Measurements from ENCODE around the gene ARRB1. TPM values are rescaled to one million over a fixed set of nuclear protein-coding genes. Genes with fewer than 3 reads are reported as not detected.

The ARRB1 gene
- polyA plus RNA-seq, 2 of the 4 experiments (the other 2 are of a cell fraction): 6.8 to 14.3 TPM

GRCh38 chr11:75281469-75282095 lies 69.9 kb downstream of the ARRB1 start:
- DNase-seq (ENCODE audit: low read depth in 1 of 2, low spot score in 1 of 2): no peak
- Histone ChIP-seq H3K9me3 (no peaks in the 10 kb centered on the region), H3K27ac (no peak overlapping the region; a peak in 1 of 6 replicates), H3K4me1 (peaks cover 10% of the 10 kb centered on the region), H3K4me2 (no peak overlapping the region), H3K4me3 (no peak overlapping the region)
- FAIRE-seq: no peak
- CTCF ChIA-PET: interaction anchor here (1.0 to 21.7 kb wide), 18 partner anchors 8 to 252 kb away, joined by 3 to 581 read pairs (median 18); partner anchors contain the start of gene SLCO2B1
- TF ChIP-seq CBX2 (IDR thresholded peaks at IDR 0.05; ENCODE audit: borderline replicate concordance, low read depth) (no peak), FOXS1 (CRISPR knock-in tag; IDR thresholded peaks at IDR 0.05) (no peak), POLR2AphosphoS2 (conservative IDR thresholded peaks at IDR 0.05; ENCODE audit: low read length) (no peak), HDAC2 (IDR thresholded peaks at IDR 0.05) (no peak)
- POLR2A ChIA-PET: no interaction called here
- ATAC-seq: no peak
- WGBS (ENCODE audit: missing lambda C conversion rate): 82% methylated on average over 10 of the region's 10 CpGs

GRCh38 chr11:75280770-75281468 lies 70.5 kb downstream of the ARRB1 start:
- 63% methylated on average over 14 of the region's 15 CpGs for WGBS (ENCODE audit: missing lambda C conversion rate)
- DNase-seq (ENCODE audit: low read depth in 1 of 2, low spot score in 1 of 2): no peak
- no peak for FAIRE-seq
- ChIA-PET CTCF (interaction anchor here (0.8 to 21.7 kb wide), 46 partner anchors 11 to 525 kb away, joined by 3 to 581 read pairs (median 7); partner anchors contain the start of genes ARRB1 and SLCO2B1), POLR2A (interaction anchor here (1.0 kb wide), 1 partner anchor 108 kb away, joined by 3 read pairs; no protein-coding TSS in a partner anchor)
- Histone ChIP-seq H3K4me2 (peak overlapping the region; percentile 6; the same call in 1 of the 3 replicates), H3K4me1 (peaks cover 10% of the 10 kb centered on the region), H3K9me3 (no peaks in the 10 kb centered on the region), H3K27ac (peak overlapping the region in 1 of 2 experiments; percentile 28; a peak in 1 of 6 replicates), H3K4me3 (no peak overlapping the region)
- ATAC-seq: peak in 1 of 2 experiments; percentile 24; a peak in 3 of 6 replicates
- TF ChIP-seq SMC3 (IDR thresholded peaks at IDR 0.05): no peak
- no peak for TF ChIP-seq ELK1 (IDR thresholded peaks at IDR 0.05; ENCODE audit: low read depth, low read length)

GRCh38 chr11:75280227-75280701 lies 71.2 kb downstream of the ARRB1 start:
- Histone ChIP-seq H3K4me3 (no peak overlapping the region), H3K4me1 (peaks cover 10% of the 10 kb centered on the region), H3K9me3 (no peaks in the 10 kb centered on the region), H3K4me2 (peak overlapping the region; percentile 6; the same call in 1 of the 3 replicates), H3K27ac (peak overlapping the region in 1 of 2 experiments; percentile 28; a peak in 1 of 6 replicates)
- CTCF ChIA-PET: interaction anchor here (0.6 to 21.7 kb wide), 58 partner anchors 10 to 526 kb away, joined by 3 to 581 read pairs (median 5); partner anchors contain the start of genes ARRB1 and SLCO2B1
- peak; percentile 85 to 97 for ATAC-seq
- WGBS (ENCODE audit: missing lambda C conversion rate): 19% methylated on average over 9 of the region's 9 CpGs
- peak; percentile 79 to 93 for DNase-seq (ENCODE audit: low read depth in 1 of 2, low spot score in 1 of 2)
- FAIRE-seq: peak; percentile 91
- POLR2A ChIA-PET: interaction anchor here (1.0 kb wide), 1 partner anchor 109 kb away, joined by 3 read pairs; no protein-coding TSS in a partner anchor
- TF ChIP-seq BCL3 (IDR thresholded peaks at IDR 0.05): no peak
- TF ChIP-seq SMC3 (IDR thresholded peaks at IDR 0.05): peak; percentile 97
- TF ChIP-seq CTCF (IDR thresholded peaks at IDR 0.05): peak; percentile 90
- peak; percentile 96 to 99 for TF ChIP-seq RAD21 (conservative IDR thresholded peaks at IDR 0.05 in 1 of 2, IDR thresholded peaks at IDR 0.05 in 1 of 2)
- no peak for TF ChIP-seq HOXB13 (CRISPR knock-in tag; IDR thresholded peaks at IDR 0.05; ENCODE audit: low read depth)

GRCh38 chr11:75279273-75279672 lies 72.2 kb downstream of the ARRB1 start:
- no peaks in the 10 kb centered on the region for H3K9me3 ChIP-seq
- ATAC-seq (no peak), DNase-seq (ENCODE audit: low read depth in 1 of 2, low spot score in 1 of 2) (no peak), FAIRE-seq (no peak)
- ChIA-PET CTCF (interaction anchor here (0.6 to 21.7 kb wide), 41 partner anchors 9 to 286 kb away, joined by 3 to 581 read pairs (median 8); partner anchors contain the start of gene SLCO2B1), POLR2A (no interaction called here)
- WGBS (ENCODE audit: missing lambda C conversion rate): 39% methylated on average over 5 of the region's 5 CpGs
- no peak overlapping the region for H3K4me2 ChIP-seq
- peaks cover 10% of the 10 kb centered on the region for H3K4me1 ChIP-seq
- no peak overlapping the region for H3K27ac ChIP-seq
- no peak overlapping the region for H3K4me3 ChIP-seq
- TF ChIP-seq MAX (IDR thresholded peaks at IDR 0.05): no peak
- no peak for TF ChIP-seq POLR2AphosphoS2 (conservative IDR thresholded peaks at IDR 0.05; ENCODE audit: low read length)
- no peak for TF ChIP-seq HEYL (CRISPR knock-in tag; IDR thresholded peaks at IDR 0.05)
- no peak for TF ChIP-seq PHF8 (IDR thresholded peaks at IDR 0.05; ENCODE audit: borderline replicate concordance, low read depth)
- no peak for TF ChIP-seq ZFP36 (IDR thresholded peaks at IDR 0.05; ENCODE audit: borderline replicate concordance, partially characterized antibody)
- TF ChIP-seq CHD2 (IDR thresholded peaks at IDR 0.05; ENCODE audit: low read length, partially characterized antibody): no peak
- no peak for TF ChIP-seq POLR2A (IDR thresholded peaks at IDR 0.05; ENCODE audit: low read length)
- TF ChIP-seq EP300 (IDR thresholded peaks at IDR 0.05): no peak
- no peak for TF ChIP-seq HOXB5 (CRISPR knock-in tag; IDR thresholded peaks at IDR 0.05)
- TF ChIP-seq CHD4 (IDR thresholded peaks at IDR 0.05; ENCODE audit: borderline replicate concordance): no peak
- TF ChIP-seq CEBPB (IDR thresholded peaks at IDR 0.05): no peak
- no peak for TF ChIP-seq HOXB13 (CRISPR knock-in tag; IDR thresholded peaks at IDR 0.05; ENCODE audit: low read depth)
- TF ChIP-seq BCL3 (IDR thresholded peaks at IDR 0.05): no peak
- no peak for TF ChIP-seq MYC (IDR thresholded peaks at IDR 0.05; ENCODE audit: borderline replicate concordance, low read length)

All from A549 (cell line).